Neural cell (in vitro differentiated cells): ENCODE data around the gene ABCA6.

ENCODE experiments used
- EP300 ChIP-seq: fragments of 450-650 bp; conservative IDR thresholded peaks from 2 replicates; pipeline ENCODE4 v1.6.1; 2014; ENCODE audit warnings: antibody characterized with exemption, mild to moderate bottlenecking, moderate library complexity; ENCODE audit not compliant: poor library complexity, severe bottlenecking
- EZH2 ChIP-seq: fragments of 200-600, 300-800 bp; shearing (Covaris generic), sonication (generic); IDR thresholded peaks from 2 replicates; pipeline ENCODE4 v1.6.1; 2014; ENCODE audit warnings: antibody characterized with exemption, low read length, borderline replicate concordance, mild to moderate bottlenecking; ENCODE audit not compliant: insufficient read depth, poor library complexity, severe bottlenecking
- MXI1 ChIP-seq: fragments of 450-650 bp; conservative IDR thresholded peaks from 2 replicates; pipeline ENCODE4 v1.6.1; 2014; ENCODE audit warnings: antibody characterized with exemption, mild to moderate bottlenecking; ENCODE audit not compliant: poor library complexity, severe bottlenecking
- POLR2AphosphoS5 ChIP-seq: IDR thresholded peaks from 2 replicates; pipeline ENCODE4 v1.6.1; 2012
- RAD21 ChIP-seq: fragments of 450-650 bp; conservative IDR thresholded peaks from 2 replicates; pipeline ENCODE4 v1.6.1; 2014; ENCODE audit warnings: antibody characterized with exemption, mild to moderate bottlenecking, moderate library complexity
- REST ChIP-seq: IDR thresholded peaks from 2 replicates; pipeline ENCODE4 v1.6.1; 2012; ENCODE audit warnings: borderline replicate concordance
- SMC3 ChIP-seq: fragments of 450-650 bp; conservative IDR thresholded peaks from 2 replicates; pipeline ENCODE4 v1.6.1; 2014; ENCODE audit warnings: antibody characterized with exemption, mild to moderate bottlenecking, moderate library complexity; ENCODE audit not compliant: poor library complexity
- TAF1 ChIP-seq: IDR thresholded peaks from 2 replicates; pipeline ENCODE4 v1.6.1; 2012; ENCODE audit warnings: low read depth
- TF ChIP-seq, protein P1 (sequence below): fragments of 450-650 bp; IDR thresholded peaks from 2 replicates; pipeline ENCODE4 v1.5.1; 2014; ENCODE audit warnings: antibody characterized with exemption, mild to moderate bottlenecking, moderate library complexity; ENCODE audit not compliant: poor library complexity, severe bottlenecking

DNA sequence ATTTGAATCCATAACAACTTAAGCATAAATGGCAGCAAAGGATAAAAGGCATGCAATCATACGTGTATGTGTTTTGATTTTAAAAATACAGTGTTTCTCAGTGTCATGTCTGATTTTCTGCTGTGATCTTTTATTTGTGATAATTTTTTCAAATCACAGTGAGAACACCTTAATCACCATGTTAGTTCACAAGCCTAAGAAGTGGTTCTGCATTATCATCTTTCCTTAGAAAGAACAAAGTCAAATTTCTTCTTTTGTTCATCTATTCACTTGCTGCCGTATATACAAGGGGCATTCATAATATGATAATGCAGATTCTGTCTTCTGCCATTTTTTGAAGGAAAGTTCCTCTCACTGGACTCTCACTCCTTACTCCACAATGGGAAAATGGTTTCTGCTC lies 47.7 kb downstream of the ABCA6 start:
- TF ChIP-seq POLR2AphosphoS5, result no peak
- TF ChIP-seq, protein P1, sequence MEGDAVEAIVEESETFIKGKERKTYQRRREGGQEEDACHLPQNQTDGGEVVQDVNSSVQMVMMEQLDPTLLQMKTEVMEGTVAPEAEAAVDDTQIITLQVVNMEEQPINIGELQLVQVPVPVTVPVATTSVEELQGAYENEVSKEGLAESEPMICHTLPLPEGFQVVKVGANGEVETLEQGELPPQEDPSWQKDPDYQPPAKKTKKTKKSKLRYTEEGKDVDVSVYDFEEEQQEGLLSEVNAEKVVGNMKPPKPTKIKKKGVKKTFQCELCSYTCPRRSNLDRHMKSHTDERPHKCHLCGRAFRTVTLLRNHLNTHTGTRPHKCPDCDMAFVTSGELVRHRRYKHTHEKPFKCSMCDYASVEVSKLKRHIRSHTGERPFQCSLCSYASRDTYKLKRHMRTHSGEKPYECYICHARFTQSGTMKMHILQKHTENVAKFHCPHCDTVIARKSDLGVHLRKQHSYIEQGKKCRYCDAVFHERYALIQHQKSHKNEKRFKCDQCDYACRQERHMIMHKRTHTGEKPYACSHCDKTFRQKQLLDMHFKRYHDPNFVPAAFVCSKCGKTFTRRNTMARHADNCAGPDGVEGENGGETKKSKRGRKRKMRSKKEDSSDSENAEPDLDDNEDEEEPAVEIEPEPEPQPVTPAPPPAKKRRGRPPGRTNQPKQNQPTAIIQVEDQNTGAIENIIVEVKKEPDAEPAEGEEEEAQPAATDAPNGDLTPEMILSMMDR, result no peak
- no peak for TF ChIP-seq EP300
- no peak for TF ChIP-seq TAF1
- TF ChIP-seq EZH2, result no peak
- no peak for TF ChIP-seq REST
- no peak for TF ChIP-seq MXI1
- TF ChIP-seq RAD21, result no peak
- TF ChIP-seq SMC3, result no peak
